Activated naive CD4-positive, alpha-beta T cell treated with anti-CD3 and anti-CD28 coated beads for 36 hours (primary cell): Measurements from ENCODE around the gene TTC13. TPM values are rescaled to one million over a fixed set of nuclear protein-coding genes. Genes with fewer than 3 reads are reported as not detected.

Experiments
- CTCF ChIA-PET: fragments of 350-600 bp; sonication (Branson Sonifier 250); formaldehyde crosslinking; loops from one replicate; lab custom pipeline; 2021; ENCODE audit warnings: antibody characterized with exemption; lab: Charles Lee
- DNase-seq: peaks from one replicate; pipeline ENCODE4 v3.0.0-alpha.2; 2020
- H3K27ac Mint-ChIP-seq: one replicate; pipeline ENCODE4 v1.8.0; 2021; ENCODE audit warnings: mild to moderate bottlenecking, mixed read lengths
- H3K27me3 Mint-ChIP-seq: one replicate; pipeline ENCODE4 v1.8.0; 2021; ENCODE audit warnings: low read depth, mixed read lengths
- H3K36me3 Mint-ChIP-seq: one replicate; pipeline ENCODE4 v1.8.0; 2021; ENCODE audit warnings: low read depth, mixed read lengths
- H3K4me1 Mint-ChIP-seq: one replicate; pipeline ENCODE4 v1.8.0; 2021; ENCODE audit warnings: low read depth, mixed read lengths
- H3K4me3 Mint-ChIP-seq: one replicate; pipeline ENCODE4 v1.8.0; 2021; ENCODE audit warnings: mild to moderate bottlenecking, moderate library complexity, mixed read lengths
- H3K9me3 Mint-ChIP-seq: one replicate; pipeline ENCODE4 v1.8.0; 2021; ENCODE audit warnings: mixed read lengths
- intact Hi-C: fragments of 100-400 bp; cut with micrococcal nuclease; formaldehyde crosslinking; loops from one replicate; pipeline ENCODE4 v1.15.1; 2023
- total RNA-seq, 2 experiments: library from RNA; stranded (reverse); gene quantifications; one replicate each; pipeline ENCODE4 v1.2.3, GENCODE V29; 2021

TTC13 gene
- total RNA-seq, 2 experiments from 2014 or later = 10.9 to 13.2 TPM

DNA sequence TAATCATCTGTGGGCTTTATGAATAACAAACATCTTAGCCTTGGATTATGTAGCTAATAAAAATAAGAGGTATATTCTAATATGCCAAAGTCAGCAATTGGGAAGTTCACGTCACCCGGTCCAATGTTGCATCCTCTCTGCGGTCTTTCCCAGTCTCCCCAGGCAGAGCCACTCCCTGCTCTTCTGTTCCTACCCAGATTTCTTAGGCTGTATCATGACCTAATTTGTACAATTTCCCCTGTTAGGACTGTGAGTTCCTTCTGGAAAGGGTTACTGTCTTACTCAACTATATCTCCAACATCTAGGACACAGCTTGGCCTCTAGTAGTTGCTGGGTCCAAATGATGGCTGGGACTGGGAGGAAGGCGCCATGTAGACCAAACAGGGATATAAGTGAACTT, 80.5 kb downstream of the TTC13 start:
- intact Hi-C loops = no loop called here
- DNase-seq = no peak
- no peaks in the 10 kb centered on the region for H3K4me1 Mint-ChIP-seq
- no peak overlapping the region for H3K4me3 Mint-ChIP-seq
- no peak overlapping the region for H3K27ac Mint-ChIP-seq
- CTCF ChIA-PET = no interaction called here
- H3K9me3 Mint-ChIP-seq = no peaks in the 10 kb centered on the region
- no peaks in the 10 kb centered on the region for H3K27me3 Mint-ChIP-seq
- H3K36me3 Mint-ChIP-seq = no peaks in the 10 kb centered on the region

DNA sequence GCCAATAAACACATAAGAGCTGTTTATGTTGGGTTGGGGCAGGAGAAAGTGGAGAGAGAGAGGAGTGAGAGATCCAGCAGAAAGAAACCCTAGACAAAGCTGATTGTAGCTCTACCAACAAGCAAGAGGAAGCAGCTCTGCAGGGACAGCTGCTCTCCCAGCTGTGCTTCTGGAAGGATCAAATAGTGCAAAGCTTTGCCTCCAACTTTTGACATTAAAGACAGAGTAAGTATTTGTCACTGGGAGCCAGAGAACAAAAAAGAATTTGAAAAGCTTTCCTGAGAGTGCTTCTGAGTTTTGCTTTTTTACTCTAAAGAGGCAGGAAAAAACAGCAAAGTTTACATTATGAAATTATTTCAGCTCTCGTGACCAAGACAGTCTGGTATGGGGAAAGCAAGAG, 81.9 kb downstream of the TTC13 start:
- Mint-ChIP-seq H3K27me3 (no peaks in the 10 kb centered on the region), H3K36me3 (no peaks in the 10 kb centered on the region), H3K4me3 (no peak overlapping the region), H3K27ac (no peak overlapping the region), H3K4me1 (no peaks in the 10 kb centered on the region), H3K9me3 (no peaks in the 10 kb centered on the region)
- CTCF ChIA-PET = interaction anchor here (0.9 to 1.3 kb wide), 3 partner anchors 10 to 37 kb away, joined by 3 to 4 read pairs (median 3); no protein-coding TSS in a partner anchor
- intact Hi-C loops = no loop called here
- no peak for DNase-seq

DNA sequence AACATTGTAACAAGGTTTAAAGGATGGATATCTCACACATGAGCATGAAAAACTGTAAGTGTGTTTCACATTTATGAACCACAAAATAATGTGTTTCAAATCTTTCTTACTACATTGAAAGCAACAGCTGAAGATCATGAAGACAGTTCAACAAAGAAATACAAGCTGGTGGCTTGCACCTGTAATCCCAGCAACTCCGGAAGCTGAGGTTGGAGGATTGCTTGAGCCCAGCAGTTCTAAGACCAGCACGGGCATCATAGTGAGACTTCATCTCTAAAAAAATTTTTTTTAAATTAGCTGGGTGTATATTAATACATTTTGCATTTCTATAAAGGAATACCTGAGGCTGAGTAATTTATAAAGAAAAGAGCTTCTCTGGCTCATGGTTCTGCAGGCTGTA, 83.2 kb downstream of the TTC13 start:
- CTCF ChIA-PET = no interaction called here
- Mint-ChIP-seq H3K36me3 (no peaks in the 10 kb centered on the region), H3K27ac (no peak overlapping the region), H3K4me3 (no peak overlapping the region), H3K9me3 (no peaks in the 10 kb centered on the region), H3K4me1 (no peaks in the 10 kb centered on the region), H3K27me3 (no peaks in the 10 kb centered on the region)
- DNase-seq = no peak
- intact Hi-C loops = no loop called here

DNA sequence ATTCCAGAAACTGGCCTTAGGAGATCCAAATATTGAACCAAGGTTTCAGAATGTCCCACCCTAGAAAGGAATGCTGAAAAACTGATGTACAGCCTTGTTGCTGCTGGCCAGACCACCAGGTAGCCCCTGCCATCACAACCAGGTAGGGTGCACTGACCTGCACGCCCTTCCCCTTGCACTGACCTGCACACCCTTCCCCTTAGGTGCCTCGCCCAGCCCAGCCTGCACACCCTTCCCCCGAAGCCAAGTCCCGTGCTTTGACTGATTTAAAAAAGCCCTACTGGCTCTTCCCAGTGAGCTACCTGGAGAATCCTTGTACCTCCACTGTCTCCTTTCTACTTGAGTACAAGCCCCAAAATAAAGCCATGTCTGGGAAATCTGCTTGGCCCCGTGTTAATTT, 84.0 kb downstream of the TTC13 start:
- no peak for DNase-seq
- intact Hi-C loops = no loop called here
- no peak overlapping the region for H3K27ac Mint-ChIP-seq
- no peaks in the 10 kb centered on the region for H3K9me3 Mint-ChIP-seq
- no peak overlapping the region for H3K4me3 Mint-ChIP-seq
- no peaks in the 10 kb centered on the region for H3K36me3 Mint-ChIP-seq
- CTCF ChIA-PET = no interaction called here
- H3K4me1 Mint-ChIP-seq = no peaks in the 10 kb centered on the region
- H3K27me3 Mint-ChIP-seq = no peaks in the 10 kb centered on the region

DNA sequence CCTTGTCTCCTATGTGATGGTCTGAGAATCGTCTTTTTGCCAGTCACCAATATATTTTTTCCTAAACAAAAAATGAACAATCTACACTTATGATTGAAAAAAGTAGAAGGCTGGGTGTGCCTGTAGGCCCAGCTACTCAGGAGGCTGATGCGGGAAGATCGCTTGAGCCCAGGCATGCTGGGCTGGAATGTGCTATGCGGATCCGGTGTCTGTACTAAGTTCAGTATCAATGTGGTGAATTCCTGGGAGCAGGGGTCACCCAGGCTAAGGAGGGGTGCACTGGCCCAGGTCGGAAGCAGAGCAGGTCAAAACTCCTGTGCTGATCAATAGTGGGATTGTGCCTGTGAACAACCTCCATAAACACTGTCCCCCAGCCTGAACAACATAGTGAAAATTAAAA, 84.6 kb downstream of the TTC13 start:
- intact Hi-C loops = no loop called here
- no peak overlapping the region for H3K27ac Mint-ChIP-seq
- no peaks in the 10 kb centered on the region for H3K36me3 Mint-ChIP-seq
- H3K4me1 Mint-ChIP-seq = no peaks in the 10 kb centered on the region
- CTCF ChIA-PET = no interaction called here
- no peak for DNase-seq
- H3K4me3 Mint-ChIP-seq = no peak overlapping the region
- no peaks in the 10 kb centered on the region for H3K27me3 Mint-ChIP-seq
- H3K9me3 Mint-ChIP-seq = no peaks in the 10 kb centered on the region

DNA sequence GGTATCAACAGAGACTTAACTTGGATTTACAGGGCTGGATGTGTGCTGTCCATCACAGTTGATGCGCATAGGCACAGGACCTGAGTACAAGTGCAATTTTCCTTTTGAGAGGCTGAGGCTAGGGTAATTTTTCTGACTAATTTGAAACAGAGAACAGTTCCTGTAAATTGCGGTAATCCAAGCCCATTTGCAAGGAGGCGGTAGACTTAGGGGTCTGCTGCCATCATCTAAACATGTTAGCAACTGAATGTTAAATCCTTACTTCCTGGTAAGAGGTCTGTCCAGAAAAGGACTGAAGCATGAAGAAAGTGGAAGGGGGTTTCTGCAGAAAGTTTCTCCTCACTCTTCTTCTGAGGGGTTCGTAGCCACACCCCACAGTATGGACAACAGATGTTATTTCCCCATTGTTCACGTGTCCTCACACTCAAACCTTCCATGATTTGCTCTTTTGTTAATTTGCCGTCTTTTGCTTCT, 86.6 kb downstream of the TTC13 start:
- no peaks in the 10 kb centered on the region for H3K4me1 Mint-ChIP-seq
- CTCF ChIA-PET = no interaction called here

DNA sequence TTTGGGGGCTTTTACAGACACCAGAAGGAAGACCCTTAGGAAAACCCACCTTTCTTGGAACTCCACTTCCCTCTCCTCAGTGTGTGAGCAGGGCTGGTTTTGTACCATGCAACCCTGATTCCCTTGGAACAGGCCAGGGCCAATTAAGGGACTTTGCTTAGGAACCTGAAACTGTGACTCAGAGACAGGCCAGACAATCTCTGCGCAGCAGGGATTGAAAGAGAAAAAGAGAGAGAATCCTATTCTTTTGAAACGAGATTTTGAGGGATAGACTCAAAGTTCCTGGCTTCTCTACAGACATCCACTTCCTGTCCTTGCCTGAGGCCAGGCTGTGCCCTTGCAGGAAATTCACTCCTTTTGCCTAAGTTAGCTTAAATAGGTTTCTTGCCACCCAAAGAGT, 87.2 kb downstream of the TTC13 start:
- H3K36me3 Mint-ChIP-seq = no peaks in the 10 kb centered on the region
- H3K4me1 Mint-ChIP-seq = no peaks in the 10 kb centered on the region
- CTCF ChIA-PET = no interaction called here
- H3K27ac Mint-ChIP-seq = no peak overlapping the region
- no peaks in the 10 kb centered on the region for H3K9me3 Mint-ChIP-seq
- H3K4me3 Mint-ChIP-seq = no peak overlapping the region
- DNase-seq = no peak
- intact Hi-C loops = no loop called here
- H3K27me3 Mint-ChIP-seq = peaks cover 4% of the 10 kb centered on the region

More for the DNA sequence above, 86.6 kb downstream of the TTC13 start:
- no peaks in the 10 kb centered on the region for H3K9me3 Mint-ChIP-seq
- peaks cover 4% of the 10 kb centered on the region for H3K27me3 Mint-ChIP-seq
- no peak overlapping the region for H3K27ac Mint-ChIP-seq
- H3K4me3 Mint-ChIP-seq = no peak overlapping the region
- no peak for DNase-seq
- H3K36me3 Mint-ChIP-seq = no peaks in the 10 kb centered on the region
- intact Hi-C loops = no loop called here

DNA sequence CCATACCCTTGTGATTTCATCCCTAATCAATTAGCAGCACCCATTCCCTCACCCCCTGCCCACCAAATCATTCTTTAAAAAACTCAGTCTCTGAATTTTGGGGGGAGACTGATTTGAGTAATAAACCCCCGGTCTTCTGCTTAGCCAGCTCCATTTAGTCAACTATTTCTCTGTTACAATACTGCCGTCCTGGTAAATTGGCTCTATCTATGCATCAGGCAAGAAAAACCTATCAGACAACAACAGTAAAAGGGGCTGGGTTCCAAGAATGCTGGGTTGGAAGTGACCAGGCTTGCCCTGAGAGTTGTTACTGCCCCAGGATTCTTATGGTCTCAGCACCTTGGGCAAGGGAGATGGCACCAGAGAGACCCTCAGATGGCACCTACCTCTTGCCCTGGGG, 94.0 kb downstream of the TTC13 start:
- H3K27me3 Mint-ChIP-seq = peaks cover 36% of the 10 kb centered on the region
- H3K9me3 Mint-ChIP-seq = peaks cover 4% of the 10 kb centered on the region
- H3K4me3 Mint-ChIP-seq = no peak overlapping the region
- no peaks in the 10 kb centered on the region for H3K4me1 Mint-ChIP-seq
- no peaks in the 10 kb centered on the region for H3K36me3 Mint-ChIP-seq
- no peak overlapping the region for H3K27ac Mint-ChIP-seq
- DNase-seq = no peak
- intact Hi-C loops = no loop called here
- CTCF ChIA-PET = interaction anchor here (0.8 kb wide), 1 partner anchor 12 kb away, joined by 3 read pairs; no protein-coding TSS in a partner anchor

DNA sequence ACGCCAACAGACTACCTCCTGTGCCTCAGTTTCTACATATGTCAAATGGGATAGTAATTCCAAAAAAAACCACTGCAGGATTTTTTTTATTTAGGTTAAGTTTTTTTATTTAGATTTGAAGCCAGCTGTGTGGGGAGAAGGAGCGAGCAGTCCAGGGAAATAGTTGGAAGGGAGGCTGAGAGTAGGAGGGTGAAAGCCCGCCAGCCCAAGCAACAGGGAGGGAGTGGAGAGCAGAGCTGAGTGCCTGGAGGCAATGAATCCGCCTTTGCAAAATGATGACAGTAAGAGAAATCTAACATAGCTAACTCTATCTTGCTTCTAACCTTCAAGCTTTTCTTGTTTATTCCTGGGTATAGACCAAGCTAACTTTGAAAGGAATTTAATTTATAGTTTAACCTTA, 94.7 kb downstream of the TTC13 start:
- H3K27ac Mint-ChIP-seq = no peak overlapping the region
- no peak overlapping the region for H3K4me3 Mint-ChIP-seq
- no peaks in the 10 kb centered on the region for H3K4me1 Mint-ChIP-seq
- no peaks in the 10 kb centered on the region for H3K36me3 Mint-ChIP-seq
- no peak for DNase-seq
- CTCF ChIA-PET = interaction anchor here (0.8 kb wide), 1 partner anchor 13 kb away, joined by 3 read pairs; no protein-coding TSS in a partner anchor
- H3K9me3 Mint-ChIP-seq = peaks cover 4% of the 10 kb centered on the region
- H3K27me3 Mint-ChIP-seq = peaks cover 36% of the 10 kb centered on the region
- intact Hi-C loops = no loop called here

DNA sequence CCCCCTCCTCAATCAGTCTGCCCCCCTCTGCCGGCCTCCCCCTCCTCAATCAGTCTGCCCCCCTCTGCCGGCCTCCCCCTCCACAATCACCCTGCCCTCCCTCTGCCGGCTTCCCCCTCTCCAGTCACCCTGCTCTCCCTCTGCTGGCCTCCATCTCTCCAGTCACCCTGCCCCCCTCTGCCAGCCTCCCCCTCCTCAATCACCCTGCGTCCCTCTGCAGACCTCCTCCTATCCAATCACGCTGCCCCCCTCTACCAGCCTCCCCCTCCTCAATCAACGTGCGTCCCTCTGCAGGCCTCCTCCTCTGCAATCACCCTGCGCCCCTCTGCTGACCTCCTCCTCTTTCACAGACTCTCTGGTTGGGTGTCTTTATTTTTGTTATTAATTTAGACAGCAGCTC, 98.9 kb downstream of the TTC13 start:
- Mint-ChIP-seq H3K9me3 (peaks cover 4% of the 10 kb centered on the region), H3K27me3 (peaks cover 33% of the 10 kb centered on the region), H3K27ac (no peak overlapping the region), H3K4me1 (no peaks in the 10 kb centered on the region), H3K36me3 (no peaks in the 10 kb centered on the region), H3K4me3 (no peak overlapping the region)
- no peak for DNase-seq
- intact Hi-C loops = no loop called here
- CTCF ChIA-PET = no interaction called here

DNA sequence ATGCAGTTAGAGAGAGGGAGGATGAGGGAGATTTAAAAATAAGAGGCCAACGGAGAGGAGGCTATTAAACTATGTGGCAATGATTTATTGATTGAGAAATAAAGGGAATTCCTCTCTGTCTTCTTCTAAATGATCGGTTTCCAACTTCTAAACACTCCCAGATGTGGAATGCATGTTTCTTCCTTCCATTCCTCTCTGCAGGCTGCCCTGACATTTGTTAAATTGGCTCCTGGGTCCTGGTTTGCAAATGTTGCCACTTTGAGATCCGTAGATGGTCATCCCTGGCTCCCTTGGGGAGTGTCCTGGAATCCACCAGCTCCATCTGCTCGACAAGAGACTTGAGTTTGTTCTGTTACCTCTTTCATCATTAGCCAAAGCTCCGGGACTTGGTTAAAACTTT, 100.1 kb downstream of the TTC13 start:
- H3K4me3 Mint-ChIP-seq = no peak overlapping the region
- CTCF ChIA-PET = no interaction called here
- no peaks in the 10 kb centered on the region for H3K4me1 Mint-ChIP-seq
- no peaks in the 10 kb centered on the region for H3K9me3 Mint-ChIP-seq
- H3K27ac Mint-ChIP-seq = no peak overlapping the region
- intact Hi-C loops = no loop called here
- peaks cover 31% of the 10 kb centered on the region for H3K27me3 Mint-ChIP-seq
- H3K36me3 Mint-ChIP-seq = no peaks in the 10 kb centered on the region
- DNase-seq = no peak

DNA sequence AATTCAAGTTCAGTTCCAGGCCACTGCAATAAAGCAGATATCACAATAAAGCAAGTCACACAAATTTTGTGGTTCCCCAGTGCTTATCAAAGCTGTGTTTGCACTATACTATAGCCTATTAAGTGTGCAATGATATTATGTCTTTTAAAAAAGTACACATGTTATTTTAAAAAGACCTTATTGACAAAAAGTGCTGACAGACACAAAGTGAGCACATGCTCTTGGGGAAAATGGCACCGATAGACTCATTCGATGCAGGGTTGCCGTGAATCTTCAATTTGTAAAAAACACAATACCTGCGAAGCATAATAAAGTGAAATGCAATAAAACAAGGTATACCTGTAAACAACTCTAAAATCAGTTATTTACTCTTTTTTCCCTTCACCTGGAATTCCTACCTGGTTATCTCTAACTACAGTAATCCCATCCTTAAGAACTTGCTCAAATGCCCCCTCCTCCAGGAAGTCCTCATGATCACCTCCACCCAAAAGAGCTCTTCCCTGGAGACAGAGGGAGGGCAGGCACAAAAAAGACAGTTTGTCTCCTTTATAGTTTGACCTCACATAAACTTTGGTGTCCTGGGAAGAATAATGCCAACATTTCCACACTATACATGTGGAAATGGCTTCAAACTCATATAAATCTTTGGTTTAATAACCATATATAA, 100.6 kb downstream of the TTC13 start:
- H3K4me1 Mint-ChIP-seq = no peaks in the 10 kb centered on the region
- H3K4me3 Mint-ChIP-seq = no peak overlapping the region
- H3K36me3 Mint-ChIP-seq = no peaks in the 10 kb centered on the region
- H3K9me3 Mint-ChIP-seq = no peaks in the 10 kb centered on the region
- no peak for DNase-seq
- CTCF ChIA-PET = no interaction called here
- intact Hi-C loops = no loop called here
- no peak overlapping the region for H3K27ac Mint-ChIP-seq
- peaks cover 28% of the 10 kb centered on the region for H3K27me3 Mint-ChIP-seq

DNA sequence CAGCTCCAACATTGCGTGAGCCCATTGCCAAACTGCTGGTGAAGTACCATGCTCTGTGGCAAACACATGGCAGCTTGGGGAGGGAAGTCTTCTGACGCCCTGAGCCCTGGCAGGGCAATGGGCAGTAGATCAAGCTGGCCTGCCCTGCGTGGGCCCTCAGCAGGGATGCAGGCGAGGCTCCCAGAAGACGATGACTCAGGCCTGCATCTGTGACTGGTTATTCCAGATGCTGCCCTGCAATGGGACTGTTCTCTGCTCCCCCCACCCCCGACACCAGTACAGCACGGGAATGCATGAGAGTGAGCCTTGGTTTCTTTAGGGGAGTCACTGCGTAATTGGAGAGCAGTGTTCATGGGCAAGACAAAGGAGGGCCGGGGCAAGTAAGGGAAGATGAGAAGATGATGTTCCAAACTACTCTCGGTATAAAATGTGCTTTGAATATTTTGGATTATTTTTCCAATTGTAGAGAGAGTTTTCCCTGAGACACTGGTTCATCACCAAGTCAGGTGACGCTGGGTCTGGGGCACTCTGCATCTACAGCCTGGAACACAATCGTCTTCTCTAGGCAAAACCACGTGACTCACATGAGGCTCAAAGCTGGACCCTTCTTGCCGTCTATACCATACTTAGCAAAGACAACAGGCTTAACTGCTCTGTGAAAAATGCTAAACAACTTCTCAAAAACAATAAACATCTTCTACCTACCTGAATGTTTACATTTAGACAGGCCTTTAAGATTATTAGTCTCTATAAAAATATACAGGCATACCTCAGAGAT, 101.3 kb downstream of the TTC13 start:
- Mint-ChIP-seq H3K9me3 (no peaks in the 10 kb centered on the region), H3K27me3 (peaks cover 23% of the 10 kb centered on the region), H3K4me1 (no peaks in the 10 kb centered on the region), H3K27ac (no peak overlapping the region), H3K4me3 (no peak overlapping the region), H3K36me3 (no peaks in the 10 kb centered on the region)
- no peak for DNase-seq
- CTCF ChIA-PET = no interaction called here
- intact Hi-C loops = no loop called here
